Measurements from ENCODE around the gene DNAAF5.

GRCh38 chr7:731440-732085 lies 5.1 kb downstream of the DNAAF5 start:
- TF ChIP-seq CTCF (conservative IDR thresholded peaks at IDR 0.05; ENCODE audit: low read length) (no peak), EZH2phosphoT487 (IDR thresholded peaks at IDR 0.05; ENCODE audit: borderline replicate concordance, low read depth, low read length) (no peak)
